H1 (cell line): ENCODE measurements around the gene LDAH. TPM values are rescaled to one million over a fixed set of nuclear protein-coding genes. Genes with fewer than 3 reads are reported as not detected.

Source experiments
- HDAC2 ChIP-seq, 2 experiments: fragments of 300-600 bp in 1 of 2; sonication (generic) in 1 of 2; IDR thresholded peaks; 2 replicates each; pipeline ENCODE4 v1.6.1; 2011 to 2012; ENCODE audit warnings: low read depth in 2 of 2, low read length in 2 of 2, mild to moderate bottlenecking in 2 of 2, moderate library complexity in 2 of 2, borderline replicate concordance in 1 of 2, inconsistent platforms in 1 of 2
- polyA plus RNA-seq, 7 experiments: library from polyadenylated mRNA; depleted of rRNA in 3 of 7; stranded (reverse) in 5 of 7; unstranded in 2 of 7; fragments of >200 nt in 5 of 7; fragments of 200-250 nt in 2 of 7; gene quantifications; 1 replicate in 5 of 7; 2 replicates in 1 of 7; 4 replicates in 1 of 7; pipeline versions ENCODE4 v1.2.1 to v1.2.3, GENCODE V29; 2011 to 2013; ENCODE audit warnings: missing spikeins in 2 of 7, mixed read lengths in 2 of 7
- total RNA-seq: library from RNA; stranded (reverse); fragmentation: NEBNext Ultra II Directional; extraction: Animal tissue kit (Norgen Biotek cat#: 25700); gene quantifications from 2 replicates; pipeline ENCODE4 v1.2.1, GENCODE V29; 2021

Gene LDAH
- total and polyA plus RNA-seq, 2 of the 8 experiments (the other 6 are each of a cell fraction or from before 2014, with no cell fraction given) = 10.9 to 26.3 TPM

DNA sequence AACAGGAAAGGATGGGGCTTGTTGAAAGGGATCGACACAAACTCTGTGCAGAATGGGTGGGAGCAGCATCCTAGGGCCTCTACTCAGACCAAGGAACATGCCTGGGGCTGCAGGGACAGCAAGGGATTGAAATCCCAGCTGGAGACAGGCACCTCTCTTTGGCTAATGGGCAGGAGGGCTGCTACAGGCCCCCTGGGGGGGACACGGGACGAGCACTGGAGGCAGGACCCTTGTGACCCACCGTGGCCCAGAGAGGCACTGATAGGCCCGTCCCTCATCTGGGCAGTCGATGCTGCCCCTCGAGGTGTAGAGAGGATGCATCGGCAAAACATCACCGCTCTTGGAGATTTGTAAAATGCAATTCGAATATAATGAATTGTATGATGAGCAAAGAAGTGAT, 177.1 kb downstream of the LDAH start (continued):
- TF ChIP-seq HDAC2 (IDR thresholded peaks at IDR 0.05; ENCODE audit: borderline replicate concordance in 1 of 2, low read depth in 2 of 2, low read length in 2 of 2) = no peak
